ENCODE measurements around the gene KCP.

KCP gene

DNA sequence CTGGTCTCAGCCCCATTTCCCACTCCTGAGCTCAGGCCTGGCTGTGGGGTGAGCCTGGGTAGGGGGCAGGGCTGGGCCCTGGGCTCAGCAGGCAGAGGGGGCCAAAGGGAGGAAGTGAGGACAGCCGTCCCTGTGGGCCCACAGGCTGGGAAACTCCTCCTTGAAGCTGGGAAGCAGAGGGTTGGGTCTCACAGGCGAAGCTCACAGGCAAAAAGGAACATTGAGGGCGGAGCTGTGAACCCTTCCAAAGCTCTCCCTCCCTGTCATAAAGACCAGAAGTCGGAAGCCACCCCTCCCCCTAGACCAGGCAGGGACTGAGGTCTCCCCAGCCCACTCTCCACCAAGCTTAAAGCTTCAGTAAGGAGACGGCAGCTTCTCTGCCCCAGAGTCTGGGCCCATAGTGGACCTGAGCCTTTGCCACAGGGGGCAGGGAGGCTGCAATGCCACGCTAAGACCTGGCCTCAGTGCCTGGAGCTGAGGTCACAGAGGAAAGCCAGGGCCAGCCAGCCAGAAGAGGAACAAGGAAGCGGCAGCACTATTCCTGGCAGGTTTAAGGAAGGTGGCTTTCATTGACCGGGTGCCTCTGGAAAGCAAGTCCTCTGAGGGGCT lies 1.0 kb upstream of the KCP start:
- H3K4me1 ChIP-seq (ENCODE audit: low read length) = no peaks in the 10 kb centered on the region
- H3F3A ChIP-seq (ENCODE audit: insufficient read depth, low read length) = no peaks in the 10 kb centered on the region
- H3K4me2 ChIP-seq (ENCODE audit: low read depth, low read length) = no peak overlapping the region
- H3K27ac ChIP-seq (ENCODE audit: low read length) = no peak overlapping the region
- H2AFZ ChIP-seq (ENCODE audit: low read length) = no peak overlapping the region
- H3K9me3 ChIP-seq (replicated peaks; ENCODE audit: insufficient read depth, low read length) = no peaks in the 10 kb centered on the region
- H3K9ac ChIP-seq (ENCODE audit: low read length) = no peak overlapping the region
- no peaks in the 10 kb centered on the region for H4K20me1 ChIP-seq (ENCODE audit: insufficient read depth, low read length)
- no peak overlapping the region for H3K4me3 ChIP-seq (ENCODE audit: low read length)
- H3K9me2 ChIP-seq (replicated peaks; ENCODE audit: insufficient read depth, low read length) = no peaks in the 10 kb centered on the region
- H3K27me3 ChIP-seq (replicated peaks; ENCODE audit: insufficient read depth, low read length) = peaks cover 30% of the 10 kb centered on the region
- no peak for DNase-seq
- no peaks in the 10 kb centered on the region for H3K36me3 ChIP-seq (replicated peaks; ENCODE audit: insufficient read depth, low read length)
- H3K79me2 ChIP-seq (ENCODE audit: low read length) = no peaks in the 10 kb centered on the region
- TF ChIP-seq, protein P1, sequence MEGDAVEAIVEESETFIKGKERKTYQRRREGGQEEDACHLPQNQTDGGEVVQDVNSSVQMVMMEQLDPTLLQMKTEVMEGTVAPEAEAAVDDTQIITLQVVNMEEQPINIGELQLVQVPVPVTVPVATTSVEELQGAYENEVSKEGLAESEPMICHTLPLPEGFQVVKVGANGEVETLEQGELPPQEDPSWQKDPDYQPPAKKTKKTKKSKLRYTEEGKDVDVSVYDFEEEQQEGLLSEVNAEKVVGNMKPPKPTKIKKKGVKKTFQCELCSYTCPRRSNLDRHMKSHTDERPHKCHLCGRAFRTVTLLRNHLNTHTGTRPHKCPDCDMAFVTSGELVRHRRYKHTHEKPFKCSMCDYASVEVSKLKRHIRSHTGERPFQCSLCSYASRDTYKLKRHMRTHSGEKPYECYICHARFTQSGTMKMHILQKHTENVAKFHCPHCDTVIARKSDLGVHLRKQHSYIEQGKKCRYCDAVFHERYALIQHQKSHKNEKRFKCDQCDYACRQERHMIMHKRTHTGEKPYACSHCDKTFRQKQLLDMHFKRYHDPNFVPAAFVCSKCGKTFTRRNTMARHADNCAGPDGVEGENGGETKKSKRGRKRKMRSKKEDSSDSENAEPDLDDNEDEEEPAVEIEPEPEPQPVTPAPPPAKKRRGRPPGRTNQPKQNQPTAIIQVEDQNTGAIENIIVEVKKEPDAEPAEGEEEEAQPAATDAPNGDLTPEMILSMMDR (IDR thresholded peaks at IDR 0.05; ENCODE audit: low read length) = no peak
- TF ChIP-seq EZH2 (optimal IDR thresholded peaks at IDR 0.05; ENCODE audit: low read depth, low read length) (no peak), EZH2phosphoT487 (IDR thresholded peaks at IDR 0.05; ENCODE audit: low read length) (no peak)

DNA sequence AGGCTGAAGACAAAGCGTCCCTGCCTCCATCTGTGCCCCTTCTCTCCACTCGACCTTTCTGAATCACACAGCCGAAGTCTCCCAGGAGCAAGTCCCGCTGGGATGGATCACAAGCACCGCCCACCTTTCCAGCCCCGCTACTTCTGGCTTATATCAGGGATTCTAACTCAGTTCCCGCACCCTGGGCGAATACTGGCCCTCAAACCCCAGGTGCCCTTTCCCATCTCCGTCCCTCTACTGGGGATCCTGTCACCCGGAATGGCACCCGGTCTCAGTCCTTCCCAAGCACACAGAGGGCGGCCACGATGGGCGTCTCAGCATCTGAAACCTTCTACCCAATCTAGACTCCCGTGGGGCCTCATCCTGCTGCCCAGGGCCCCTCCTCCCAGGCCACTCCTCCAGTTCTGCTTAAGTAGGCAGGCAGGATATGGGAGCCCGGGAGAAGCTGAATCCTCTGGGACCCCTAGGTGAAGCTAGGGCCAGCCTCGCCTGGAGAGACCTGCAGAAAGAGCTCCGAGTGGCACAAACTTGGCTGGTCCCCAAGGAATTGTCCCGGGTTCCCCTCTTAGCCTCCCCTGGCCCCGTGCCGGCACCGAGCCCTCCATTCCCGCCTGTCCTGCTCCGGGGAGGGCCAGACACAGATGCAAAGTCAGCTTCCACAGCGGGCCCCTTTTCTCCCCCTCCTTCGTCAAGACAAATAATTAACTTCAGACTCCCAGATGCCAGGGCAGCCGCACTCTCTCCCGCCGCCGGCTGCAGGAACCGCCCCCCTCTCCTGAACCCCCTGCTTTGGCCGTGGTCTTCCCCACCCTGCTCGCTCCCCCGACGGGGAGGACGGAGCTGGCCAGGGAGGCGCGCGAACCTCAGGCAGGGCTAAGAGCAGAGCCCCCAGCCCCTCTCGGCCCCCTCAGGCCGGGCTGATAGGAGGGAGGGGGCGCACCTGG lies 612 bp downstream of the KCP start:
- H3K79me2 ChIP-seq (ENCODE audit: low read length) = no peaks in the 10 kb centered on the region
- no peaks in the 10 kb centered on the region for H3K36me3 ChIP-seq (replicated peaks; ENCODE audit: insufficient read depth, low read length)
- no peaks in the 10 kb centered on the region for H4K20me1 ChIP-seq (ENCODE audit: insufficient read depth, low read length)
- H3K4me2 ChIP-seq (ENCODE audit: low read depth, low read length) = no peak overlapping the region
- H3F3A ChIP-seq (ENCODE audit: insufficient read depth, low read length) = no peaks in the 10 kb centered on the region
- H3K27ac ChIP-seq (ENCODE audit: low read length) = no peak overlapping the region
- no peak for DNase-seq
- H3K9me3 ChIP-seq (replicated peaks; ENCODE audit: insufficient read depth, low read length) = no peaks in the 10 kb centered on the region
- H3K4me3 ChIP-seq (ENCODE audit: low read length) = no peak overlapping the region
- no peak overlapping the region for H3K9ac ChIP-seq (ENCODE audit: low read length)
- H2AFZ ChIP-seq (ENCODE audit: low read length) = no peak overlapping the region; the same call in 1 of the 2 replicates
- H3K27me3 ChIP-seq (replicated peaks; ENCODE audit: insufficient read depth, low read length) = peaks cover 30% of the 10 kb centered on the region
- TF ChIP-seq EZH2phosphoT487 (IDR thresholded peaks at IDR 0.05; ENCODE audit: low read length) (no peak), EZH2 (optimal IDR thresholded peaks at IDR 0.05; ENCODE audit: low read depth, low read length) (no peak)
- TF ChIP-seq, protein P1 (IDR thresholded peaks at IDR 0.05; ENCODE audit: low read length) = no peak
- no peaks in the 10 kb centered on the region for H3K4me1 ChIP-seq (ENCODE audit: low read length)
- no peaks in the 10 kb centered on the region for H3K9me2 ChIP-seq (replicated peaks; ENCODE audit: insufficient read depth, low read length)

DNA sequence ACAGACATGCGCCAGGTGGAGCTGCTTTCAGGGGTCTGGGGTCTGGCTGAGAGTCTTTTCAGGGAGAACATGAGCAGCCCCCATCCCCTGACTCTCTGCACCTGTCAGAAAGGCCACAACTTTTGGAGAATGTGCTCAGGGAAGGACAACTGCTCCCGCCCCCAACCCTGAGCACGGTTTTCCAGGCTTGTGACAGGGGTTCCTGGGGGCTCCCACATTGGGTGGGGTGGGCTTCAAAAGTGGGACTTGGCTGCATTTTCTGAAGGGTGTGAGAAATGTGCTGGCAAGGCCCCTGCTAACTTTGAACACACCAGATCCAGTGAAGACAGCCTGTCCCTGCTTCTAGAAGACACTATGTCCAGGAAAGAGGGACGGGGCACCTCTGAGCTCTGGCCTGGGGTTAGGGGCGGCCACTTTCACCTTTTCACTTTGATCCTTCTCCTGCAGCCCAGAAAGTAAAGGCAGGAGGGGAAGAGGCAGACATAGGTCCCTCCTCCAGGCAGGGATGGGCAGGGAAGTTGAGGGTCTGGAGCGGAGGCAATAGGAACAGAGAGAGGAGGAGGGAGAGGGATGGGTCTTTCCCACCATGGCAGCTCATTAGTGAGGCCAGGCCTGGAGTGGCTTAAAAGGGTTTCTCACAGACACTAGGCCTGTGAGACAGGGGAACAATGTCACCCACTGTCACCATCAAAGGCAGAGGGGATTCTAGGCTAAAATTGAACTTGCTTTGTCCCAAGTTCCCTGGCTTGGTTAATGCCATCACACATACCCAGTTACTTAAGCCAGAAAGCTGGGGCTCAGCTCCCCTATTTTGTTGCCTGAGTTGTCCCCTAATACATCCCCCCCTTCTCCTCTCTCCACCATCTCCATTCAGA lies 1.5 kb downstream of the KCP start:
- H3F3A ChIP-seq (ENCODE audit: insufficient read depth, low read length) = no peaks in the 10 kb centered on the region
- no peak overlapping the region for H3K4me3 ChIP-seq (ENCODE audit: low read length)
- H3K9me3 ChIP-seq (replicated peaks; ENCODE audit: insufficient read depth, low read length) = no peaks in the 10 kb centered on the region
- TF ChIP-seq EZH2 (optimal IDR thresholded peaks at IDR 0.05; ENCODE audit: low read depth, low read length) (no peak), EZH2phosphoT487 (IDR thresholded peaks at IDR 0.05; ENCODE audit: low read length) (no peak)
- TF ChIP-seq, protein P1 (IDR thresholded peaks at IDR 0.05; ENCODE audit: low read length) = no peak
- H3K36me3 ChIP-seq (replicated peaks; ENCODE audit: insufficient read depth, low read length) = no peaks in the 10 kb centered on the region
- H3K79me2 ChIP-seq (ENCODE audit: low read length) = no peaks in the 10 kb centered on the region
- no peak overlapping the region for H2AFZ ChIP-seq (ENCODE audit: low read length)
- 0 out of 2 replicates have a peak, but pooled peaks cover 5% of the 10 kb centered on the region for H3K4me1 ChIP-seq (ENCODE audit: low read length)
- H4K20me1 ChIP-seq (ENCODE audit: insufficient read depth, low read length) = no peaks in the 10 kb centered on the region
- H3K27ac ChIP-seq (ENCODE audit: low read length) = no peak overlapping the region
- H3K4me2 ChIP-seq (ENCODE audit: low read depth, low read length) = no peak overlapping the region
- peaks cover 22% of the 10 kb centered on the region; the same call in 1 of the 2 replicates for H3K27me3 ChIP-seq (replicated peaks; ENCODE audit: insufficient read depth, low read length)
- no peak overlapping the region for H3K9ac ChIP-seq (ENCODE audit: low read length)
- DNase-seq = no peak
- H3K9me2 ChIP-seq (replicated peaks; ENCODE audit: insufficient read depth, low read length) = no peaks in the 10 kb centered on the region

Measured in MM.1S (cell line).